Measurements from ENCODE around the gene TSSK2.

Gene TSSK2

DNA sequence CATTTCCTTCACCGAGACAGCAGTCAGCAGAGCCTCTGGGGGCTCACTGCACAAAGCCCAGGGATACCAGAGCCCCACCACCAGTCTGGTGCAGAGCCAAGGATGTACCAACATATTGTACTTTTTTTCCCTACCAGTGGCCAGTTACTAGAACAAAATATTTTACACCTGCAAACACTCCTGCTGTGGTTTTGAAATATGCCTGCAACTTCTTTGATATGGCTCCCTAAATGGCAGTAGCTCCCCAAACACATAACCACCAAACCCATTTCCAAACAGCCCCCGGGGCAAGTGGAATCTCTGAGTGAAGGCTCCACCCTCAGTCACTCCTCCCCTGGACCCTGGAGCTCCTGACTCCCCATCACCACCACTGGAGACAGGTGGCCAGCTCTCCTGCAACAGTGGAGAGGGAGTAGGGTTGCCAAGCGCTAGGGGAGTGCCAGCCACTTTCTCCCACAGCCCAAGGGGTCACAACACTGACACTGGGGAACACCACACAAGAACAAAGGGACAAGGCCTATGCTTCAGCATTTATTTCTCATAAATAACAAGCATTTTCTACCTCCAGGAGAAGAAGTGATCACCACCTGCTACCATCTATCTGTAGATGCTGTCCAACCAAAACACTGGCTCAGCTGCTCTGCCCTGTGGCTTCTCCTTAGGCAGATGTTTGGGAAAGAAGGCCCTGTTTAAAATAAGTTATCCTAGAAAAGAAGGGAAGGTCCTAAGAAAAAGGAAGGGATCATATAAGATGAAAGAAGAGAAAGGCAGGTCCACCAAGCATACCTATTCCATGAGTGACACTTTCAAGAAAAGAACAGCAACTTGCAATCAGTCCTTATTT is 24.0 kb upstream of the TSSK2 start:
- no peak for DNase-seq (ENCODE audit: low read depth)
- H3K4me3 ChIP-seq (ENCODE audit: low read length) = no peak overlapping the region
- TF ChIP-seq, protein P1, sequence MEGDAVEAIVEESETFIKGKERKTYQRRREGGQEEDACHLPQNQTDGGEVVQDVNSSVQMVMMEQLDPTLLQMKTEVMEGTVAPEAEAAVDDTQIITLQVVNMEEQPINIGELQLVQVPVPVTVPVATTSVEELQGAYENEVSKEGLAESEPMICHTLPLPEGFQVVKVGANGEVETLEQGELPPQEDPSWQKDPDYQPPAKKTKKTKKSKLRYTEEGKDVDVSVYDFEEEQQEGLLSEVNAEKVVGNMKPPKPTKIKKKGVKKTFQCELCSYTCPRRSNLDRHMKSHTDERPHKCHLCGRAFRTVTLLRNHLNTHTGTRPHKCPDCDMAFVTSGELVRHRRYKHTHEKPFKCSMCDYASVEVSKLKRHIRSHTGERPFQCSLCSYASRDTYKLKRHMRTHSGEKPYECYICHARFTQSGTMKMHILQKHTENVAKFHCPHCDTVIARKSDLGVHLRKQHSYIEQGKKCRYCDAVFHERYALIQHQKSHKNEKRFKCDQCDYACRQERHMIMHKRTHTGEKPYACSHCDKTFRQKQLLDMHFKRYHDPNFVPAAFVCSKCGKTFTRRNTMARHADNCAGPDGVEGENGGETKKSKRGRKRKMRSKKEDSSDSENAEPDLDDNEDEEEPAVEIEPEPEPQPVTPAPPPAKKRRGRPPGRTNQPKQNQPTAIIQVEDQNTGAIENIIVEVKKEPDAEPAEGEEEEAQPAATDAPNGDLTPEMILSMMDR (IDR thresholded peaks at IDR 0.05; ENCODE audit: insufficient read depth, low read depth, low read length, missing control alignments) = no peak

DNA sequence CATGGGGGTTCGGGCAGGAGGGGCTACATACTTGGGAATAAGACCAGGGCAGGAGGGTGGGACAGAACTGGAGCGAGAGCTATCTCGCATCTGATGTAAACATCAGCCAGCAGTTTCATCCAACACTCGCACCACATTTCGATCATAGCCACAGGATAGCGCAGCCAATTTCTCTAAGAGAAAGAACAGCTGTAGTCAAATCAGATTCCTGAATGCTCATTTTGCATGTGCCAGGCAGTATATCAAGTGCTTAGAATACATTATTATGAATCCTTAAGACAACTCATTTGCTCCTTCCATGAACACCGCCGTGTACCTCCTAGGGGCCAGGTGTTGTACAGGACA is 23.4 kb upstream of the TSSK2 start:
- DNase-seq (ENCODE audit: low read depth) = no peak
- H3K4me3 ChIP-seq (ENCODE audit: low read length) = no peak overlapping the region
- TF ChIP-seq, protein P1 (IDR thresholded peaks at IDR 0.05; ENCODE audit: insufficient read depth, low read depth, low read length, missing control alignments) = no peak

DNA sequence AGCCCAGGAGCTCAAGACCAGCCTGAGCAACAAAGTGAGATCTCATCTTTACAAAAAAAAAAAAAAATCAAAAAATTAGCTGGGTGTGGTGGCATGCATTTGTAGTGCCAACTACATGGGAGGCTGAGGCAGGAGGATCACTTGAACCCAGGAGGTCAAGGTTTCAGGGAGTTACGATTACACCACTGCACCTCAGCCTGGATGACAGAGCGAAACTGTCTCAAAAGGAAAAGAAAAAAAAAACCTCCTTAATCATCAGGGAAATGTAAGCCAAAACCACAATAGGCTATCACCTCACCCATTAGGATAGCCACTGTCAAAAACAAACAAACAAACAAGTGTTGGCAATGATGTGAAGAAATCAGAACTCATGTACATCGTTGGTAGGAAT is 22.3 kb upstream of the TSSK2 start:
- TF ChIP-seq, protein P1 (IDR thresholded peaks at IDR 0.05; ENCODE audit: insufficient read depth, low read depth, low read length, missing control alignments) = no peak
- no peak overlapping the region for H3K4me3 ChIP-seq (ENCODE audit: low read length)
- DNase-seq (ENCODE audit: low read depth) = peak; percentile 74

DNA sequence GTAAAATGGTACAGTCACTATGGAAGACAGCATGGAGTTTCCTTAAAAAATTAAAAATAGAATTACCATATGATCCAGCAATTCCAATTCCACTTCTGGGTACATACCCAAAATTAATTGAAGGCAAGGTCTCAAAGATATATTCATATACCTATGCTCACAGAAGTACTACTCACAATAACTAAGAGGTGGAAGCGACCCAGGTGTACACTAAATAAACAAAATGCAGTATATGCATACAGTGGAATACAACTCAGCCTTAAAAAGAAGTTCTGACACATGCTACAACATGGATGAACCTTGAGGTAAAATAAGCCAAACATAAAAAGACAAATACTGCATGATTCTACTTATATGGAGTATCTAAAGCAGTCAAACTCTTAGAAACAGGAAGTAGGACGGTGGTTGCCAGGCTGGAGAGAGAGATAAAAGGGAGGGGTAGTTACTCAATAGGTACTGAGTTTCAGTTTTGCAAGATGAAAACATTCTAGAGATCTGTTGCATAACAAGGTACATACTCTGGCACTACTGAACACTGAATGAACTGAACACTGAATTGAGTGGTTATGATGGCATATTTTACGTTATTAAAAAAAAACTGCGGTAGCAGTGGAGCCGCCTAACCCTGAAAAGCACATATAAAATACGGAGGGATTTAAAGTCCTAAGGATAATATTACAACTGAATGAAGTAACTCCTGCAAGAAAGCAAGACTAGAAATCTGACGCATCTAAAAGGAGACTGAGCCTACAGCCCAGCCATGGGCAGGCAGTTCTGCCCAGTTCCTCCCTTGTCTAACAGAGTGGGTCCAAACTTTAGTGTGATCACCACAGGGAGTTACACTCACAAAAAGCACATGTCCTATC is 21.7 kb upstream of the TSSK2 start:
- no peak overlapping the region for H3K4me3 ChIP-seq (ENCODE audit: low read length)
- TF ChIP-seq, protein P1 (IDR thresholded peaks at IDR 0.05; ENCODE audit: insufficient read depth, low read depth, low read length, missing control alignments) = no peak
- DNase-seq (ENCODE audit: low read depth) = peak; percentile 92

DNA sequence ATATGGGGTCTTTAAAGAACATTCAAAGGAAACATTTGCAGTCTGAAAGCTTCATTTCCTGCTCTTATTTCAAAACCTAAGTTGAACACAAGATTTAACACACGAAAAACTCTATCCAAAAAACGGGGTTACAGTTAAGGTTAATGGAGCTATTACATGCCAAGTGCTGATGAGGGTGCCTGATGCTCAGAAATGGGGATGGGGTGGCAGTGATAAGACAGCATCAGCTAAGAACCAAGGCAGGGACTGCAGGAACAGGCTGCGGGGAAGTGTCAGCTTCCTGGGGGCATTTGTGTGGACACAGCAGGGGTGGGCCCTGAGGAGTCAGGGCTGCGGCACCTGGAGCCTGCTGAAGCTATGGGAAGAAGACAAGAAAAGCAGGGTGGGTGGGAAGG is 21.0 kb upstream of the TSSK2 start:
- DNase-seq (ENCODE audit: low read depth) = no peak
- H3K4me3 ChIP-seq (ENCODE audit: low read length) = no peak overlapping the region
- TF ChIP-seq, protein P1 (IDR thresholded peaks at IDR 0.05; ENCODE audit: insufficient read depth, low read depth, low read length, missing control alignments) = no peak

DNA sequence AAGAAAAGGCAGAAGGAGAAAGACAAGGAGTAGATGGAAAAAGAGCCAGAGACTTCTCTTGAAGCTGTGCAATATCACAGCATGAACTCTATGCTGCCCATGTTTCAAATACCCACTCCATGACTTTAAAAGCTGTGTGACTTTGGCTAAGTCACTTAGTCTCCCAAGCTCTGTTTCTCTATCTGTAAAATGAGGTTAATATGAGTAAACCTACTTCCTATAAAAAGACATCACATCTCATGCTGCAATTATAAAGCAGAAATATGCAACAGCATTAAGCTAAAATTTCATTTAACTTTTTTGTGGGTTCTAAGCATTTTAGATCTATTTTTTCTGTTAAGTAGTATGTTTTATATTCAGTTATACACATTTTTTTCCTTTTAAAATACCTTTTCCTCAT is 20.5 kb upstream of the TSSK2 start:
- TF ChIP-seq, protein P1 (IDR thresholded peaks at IDR 0.05; ENCODE audit: insufficient read depth, low read depth, low read length, missing control alignments) = no peak
- no peak overlapping the region for H3K4me3 ChIP-seq (ENCODE audit: low read length)

More for the DNA sequence above, 20.5 kb upstream of the TSSK2 start:
- DNase-seq (ENCODE audit: low read depth) = no peak
